ENCODE data around the gene AKT1.
A peak's percentile ranks its signal among the peaks of the same experiment; 100 is the strongest.

AKT1 gene

DNA sequence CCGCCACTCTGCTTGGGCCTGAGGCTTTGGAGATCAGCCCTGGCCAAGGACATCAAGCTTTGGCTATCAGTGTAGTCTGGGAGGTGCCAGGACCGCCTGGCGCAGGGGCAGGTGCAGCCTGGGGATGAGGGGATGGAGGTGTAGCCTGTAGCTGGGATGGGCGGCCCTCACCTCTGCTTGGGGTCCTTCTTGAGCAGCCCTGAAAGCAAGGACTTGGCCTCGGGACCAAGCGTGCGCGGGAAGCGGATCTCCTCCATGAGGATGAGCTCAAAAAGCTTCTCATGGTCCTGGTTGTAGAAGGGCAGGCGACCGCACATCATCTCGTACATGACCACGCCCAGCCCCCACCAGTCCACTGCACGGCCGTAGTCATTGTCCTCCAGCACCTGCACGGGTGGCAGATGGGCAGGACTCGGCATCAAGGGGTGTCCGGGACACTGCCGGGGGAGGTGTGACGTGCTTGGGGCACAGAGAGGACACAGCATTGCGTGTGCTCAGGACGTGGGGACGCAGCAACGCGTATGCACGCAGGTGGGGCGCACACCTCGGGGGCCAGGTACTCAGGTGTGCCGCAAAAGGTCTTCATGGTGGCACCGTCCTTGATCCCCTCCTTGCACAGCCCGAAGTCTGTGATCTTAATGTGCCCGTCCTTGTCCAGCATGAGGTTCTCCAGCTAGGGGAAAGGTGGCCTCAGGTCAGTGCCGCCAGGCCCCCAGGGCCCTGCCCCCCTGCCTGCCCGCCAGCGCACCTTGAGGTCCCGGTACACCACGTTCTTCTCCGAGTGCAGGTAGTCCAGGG lies 22.6 kb downstream of the AKT1 start:
- DNase-seq (ENCODE audit: low read depth) = no peak

DNA sequence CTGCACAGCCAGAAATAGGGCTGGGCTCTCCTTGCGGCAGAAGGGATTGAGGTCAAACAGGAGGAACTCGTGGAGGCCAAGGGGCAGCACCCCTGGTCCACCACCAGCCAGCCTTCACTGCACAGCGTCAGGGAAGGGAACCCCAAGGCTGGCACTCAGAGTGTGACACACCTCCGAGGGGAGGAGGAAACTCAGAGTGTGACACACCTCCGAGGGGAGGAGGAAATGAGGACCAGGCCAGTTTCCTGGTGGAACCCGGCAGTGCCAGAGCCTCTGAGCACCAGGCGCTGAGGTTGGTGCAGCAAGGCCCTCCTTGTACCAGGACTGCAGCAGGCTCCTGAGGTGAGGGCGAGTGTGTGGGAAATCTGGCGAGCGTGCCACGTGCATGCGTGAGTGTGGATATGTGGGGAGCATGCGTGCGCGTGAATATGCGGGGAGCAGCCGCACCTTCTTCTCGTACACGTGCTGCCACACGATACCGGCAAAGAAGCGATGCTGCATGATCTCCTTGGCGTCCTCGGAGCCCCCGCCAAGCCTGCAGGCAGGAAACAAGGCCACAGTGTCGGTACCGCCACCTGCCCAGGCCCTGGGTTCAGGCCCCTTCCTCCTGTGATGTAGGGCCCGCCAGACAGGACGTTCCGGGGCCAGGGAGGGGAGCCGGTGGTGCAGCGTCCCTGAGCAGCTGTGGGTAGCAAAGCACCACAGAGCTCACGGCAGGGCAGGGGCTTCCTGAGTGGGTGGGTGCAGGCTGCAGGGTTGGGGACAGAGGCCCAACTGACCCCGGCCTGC lies 23.4 kb downstream of the AKT1 start:
- DNase-seq (ENCODE audit: low read depth) = no peak

DNA sequence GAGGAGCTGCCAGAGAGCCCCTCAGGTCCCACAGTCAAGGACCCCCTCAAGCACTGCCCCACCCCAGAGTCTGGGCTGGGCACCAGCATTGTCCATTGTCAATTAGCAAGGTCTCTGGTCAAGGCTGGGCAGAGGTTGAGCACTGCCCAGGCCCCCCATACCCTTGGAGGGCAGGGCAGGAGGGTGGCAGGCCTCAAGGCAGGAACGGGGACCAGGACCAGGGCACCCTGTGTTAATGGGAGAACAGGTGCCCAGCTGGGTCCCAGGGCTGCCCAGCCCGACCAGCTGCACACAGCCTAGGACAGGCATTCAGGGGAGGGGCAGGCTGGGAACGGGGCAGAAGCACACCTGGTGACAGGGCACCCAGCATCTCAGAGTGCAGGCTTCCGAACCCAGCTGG lies 24.2 kb downstream of the AKT1 start:
- DNase-seq (ENCODE audit: low read depth) = no peak

DNA sequence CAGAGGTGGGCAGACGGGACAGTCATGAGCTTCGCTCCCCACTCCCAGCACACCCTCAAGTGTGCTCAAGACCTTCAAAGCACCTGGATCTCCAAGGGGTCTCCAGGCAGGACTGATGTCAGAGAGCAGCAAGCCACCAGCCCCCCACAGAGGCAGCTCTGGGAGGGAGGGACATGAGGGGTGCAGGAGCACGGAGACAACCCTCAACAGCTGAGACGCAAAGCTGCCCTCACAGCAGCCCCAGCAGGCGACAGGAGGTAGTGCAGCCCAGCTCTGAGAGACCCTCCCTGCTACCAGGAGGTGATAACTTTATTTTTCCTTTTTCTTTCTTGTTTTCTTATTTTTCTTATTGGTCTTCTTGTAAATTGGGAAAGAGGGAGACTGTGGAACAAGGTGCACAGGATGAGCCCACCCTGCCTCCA lies 24.7 kb downstream of the AKT1 start:
- DNase-seq (ENCODE audit: low read depth) = no peak

DNA sequence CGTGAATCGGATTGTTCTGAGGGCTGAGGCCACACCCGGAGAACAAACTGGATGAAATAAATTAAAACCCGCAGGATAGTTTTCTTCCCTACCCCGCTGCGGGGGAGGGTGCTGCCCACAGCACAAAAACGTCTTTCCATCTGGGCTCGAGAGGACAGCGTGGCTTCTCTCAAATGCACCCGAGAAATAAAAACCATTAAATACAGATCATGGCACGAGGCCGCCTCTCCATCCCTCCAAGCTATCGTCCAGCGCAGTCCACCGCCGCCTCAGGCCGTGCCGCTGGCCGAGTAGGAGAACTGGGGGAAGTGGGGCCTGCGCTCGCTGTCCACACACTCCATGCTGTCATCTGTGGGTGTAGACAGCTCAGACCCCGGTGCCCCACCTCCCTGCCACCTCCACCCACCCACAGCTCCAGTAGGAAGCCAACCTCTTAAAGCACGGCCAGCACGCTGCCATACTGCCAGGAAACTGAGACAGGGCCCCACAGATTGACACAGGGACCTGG lies 25.4 kb downstream of the AKT1 start:
- no peak for DNase-seq (ENCODE audit: low read depth)

DNA sequence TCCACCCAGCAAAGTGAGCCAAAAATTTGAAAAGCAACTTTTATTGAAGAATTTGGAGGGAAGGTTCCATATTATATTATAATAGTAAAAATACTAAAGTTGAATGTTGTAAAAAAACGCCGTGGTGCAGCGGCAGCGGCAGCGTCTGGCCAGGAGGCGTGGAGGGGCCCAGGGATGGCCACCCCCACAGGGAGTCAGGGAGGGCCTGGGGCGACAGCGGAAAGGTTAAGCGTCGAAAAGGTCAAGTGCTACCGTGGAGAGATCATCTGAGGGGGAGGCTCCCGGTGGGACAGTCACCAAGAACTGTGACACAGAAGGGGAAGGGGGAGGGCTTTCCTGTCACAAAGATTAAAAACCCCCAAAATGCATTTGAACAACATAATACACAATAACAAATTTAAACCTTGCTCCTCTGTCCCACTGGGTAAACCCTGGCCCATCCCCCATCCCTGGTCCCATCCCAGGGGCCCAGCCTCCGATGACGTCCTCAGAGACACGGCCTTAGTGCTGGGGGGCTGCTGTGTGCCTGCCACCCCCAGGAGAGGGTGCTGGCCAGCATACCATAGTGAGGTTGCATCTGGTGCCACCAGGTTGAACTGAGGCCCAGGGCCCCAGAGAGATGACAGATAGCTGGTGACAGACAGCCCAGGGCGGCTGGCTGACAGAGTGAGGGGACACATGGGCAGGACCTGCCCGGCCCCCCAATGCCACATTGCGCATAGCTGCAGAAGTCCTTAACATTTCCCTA lies 26.1 kb downstream of the AKT1 start:
- no peak for DNase-seq (ENCODE audit: low read depth)

DNA sequence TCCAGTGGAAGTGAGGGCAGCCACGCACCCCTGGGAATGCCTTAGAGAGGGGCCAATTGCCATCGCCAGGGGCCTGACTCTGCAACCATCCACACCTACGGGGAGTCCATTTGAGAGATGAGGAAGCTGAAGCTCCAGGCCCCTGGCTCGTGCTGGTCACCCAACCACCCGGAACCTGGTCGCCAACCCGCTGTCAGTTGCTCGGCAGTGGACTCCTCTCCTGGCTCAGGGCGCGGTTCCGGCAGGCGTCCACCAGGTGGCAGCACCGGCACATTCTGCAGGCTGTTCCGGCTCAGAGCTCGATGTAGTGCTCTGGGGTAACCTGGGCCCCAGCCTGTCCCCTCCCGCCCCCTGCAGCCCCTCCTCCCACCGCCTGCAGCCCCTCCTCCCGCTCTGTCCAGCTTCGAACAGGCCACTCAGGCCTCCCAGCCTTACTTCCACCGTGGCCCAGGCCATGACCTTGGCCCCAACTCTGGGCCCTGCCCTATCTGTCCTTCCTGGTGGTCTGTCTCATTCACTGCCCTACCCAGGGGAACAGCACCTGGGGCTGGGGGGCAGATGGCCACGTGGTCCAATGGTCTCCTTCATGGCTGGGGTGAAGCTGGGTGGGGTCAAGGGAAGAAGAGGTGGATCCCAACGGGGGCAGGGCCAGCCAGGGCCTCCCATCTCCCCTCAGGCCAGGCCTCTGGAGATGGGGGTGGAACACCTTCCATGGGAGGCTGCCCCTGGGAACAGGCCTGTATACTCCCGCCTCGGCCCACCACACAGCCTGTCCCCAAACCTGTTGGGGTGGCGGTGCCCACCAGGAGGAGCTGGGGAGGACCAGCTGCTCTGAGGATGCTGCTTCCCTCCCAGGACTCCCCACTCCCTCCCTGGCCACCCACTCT lies 26.9 kb downstream of the AKT1 start:
- DNase-seq (ENCODE audit: low read depth) = peak; percentile 93

DNA sequence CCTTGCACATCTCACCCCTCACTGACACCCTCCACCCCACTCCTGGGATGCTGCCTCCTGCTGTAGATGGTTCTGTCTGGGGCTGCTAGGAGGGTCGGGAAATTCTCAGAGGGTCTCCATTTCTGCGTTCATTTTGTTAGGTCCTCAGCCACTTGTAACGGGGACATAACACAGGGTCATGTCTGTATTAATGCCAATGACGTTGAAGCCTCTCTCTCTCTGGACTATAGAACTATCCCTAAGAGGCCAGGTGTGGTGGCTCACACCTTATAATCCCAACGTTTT lies 28.0 kb downstream of the AKT1 start:
- DNase-seq (ENCODE audit: low read depth) = no peak

DNA sequence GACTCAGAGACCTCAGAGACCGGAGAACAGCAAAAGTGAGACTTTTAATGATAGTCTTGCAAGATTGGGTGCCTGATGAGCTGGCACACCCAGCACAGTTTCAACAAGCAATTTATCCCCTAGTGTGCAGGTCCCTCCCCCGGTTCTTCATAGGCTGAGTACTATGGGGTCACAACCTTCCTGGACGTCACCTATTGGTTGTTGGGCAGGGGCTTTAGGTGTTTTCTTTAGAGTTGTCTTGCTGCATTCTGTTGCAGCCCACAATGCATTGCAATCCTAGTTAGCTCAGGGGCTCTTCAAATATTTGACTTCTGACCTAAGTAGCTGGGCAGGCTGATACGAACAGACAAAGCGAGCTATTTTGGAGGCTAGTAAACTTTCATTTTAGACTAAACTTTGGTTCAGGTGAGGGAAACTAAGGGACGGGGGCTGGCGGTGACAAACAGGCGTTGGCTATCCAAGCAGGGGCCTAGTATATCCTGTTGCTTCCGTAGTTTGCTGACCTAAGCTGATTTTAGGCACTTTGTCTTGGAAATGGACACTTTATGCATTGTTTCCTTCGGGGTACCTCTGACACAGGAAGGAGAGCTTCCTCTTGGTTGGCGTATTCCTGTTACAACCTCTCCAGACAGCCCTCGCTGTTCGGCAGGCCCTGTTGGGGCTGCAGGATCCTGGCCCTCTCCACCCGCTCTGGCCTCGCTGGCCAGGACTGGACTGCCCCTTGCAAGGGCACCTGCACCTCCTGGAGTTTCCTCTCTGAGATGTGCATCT lies 28.5 kb downstream of the AKT1 start:
- DNase-seq (ENCODE audit: low read depth) = no peak

DNA sequence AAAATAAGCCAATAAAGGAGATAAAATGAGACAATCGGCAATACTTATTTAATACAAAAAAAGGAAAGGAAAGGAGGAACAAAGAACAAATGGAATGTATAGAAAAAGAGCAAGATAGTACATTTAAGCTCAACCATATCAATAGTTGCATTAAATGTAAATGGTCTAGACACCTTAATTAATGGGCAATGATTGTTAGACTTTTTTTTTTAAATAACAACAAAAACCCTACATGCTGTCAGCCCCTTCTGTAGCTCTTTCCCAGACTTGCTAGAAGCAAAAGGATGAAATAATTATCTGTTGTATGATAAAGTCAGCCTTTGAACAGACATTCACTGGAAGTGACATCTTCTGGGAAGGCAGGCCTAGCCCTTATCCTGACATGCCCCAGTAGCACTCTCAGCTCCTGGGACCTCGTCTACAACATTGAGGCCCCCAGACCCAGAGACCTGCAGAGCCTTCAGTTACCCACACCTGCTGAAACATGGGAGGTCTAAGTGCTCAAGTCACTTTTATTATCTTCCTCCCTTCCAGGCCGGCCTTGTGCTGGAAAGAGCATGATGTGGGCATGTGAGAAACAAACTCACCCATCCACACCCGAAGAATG lies 29.2 kb downstream of the AKT1 start:
- DNase-seq (ENCODE audit: low read depth) = no peak

DNA sequence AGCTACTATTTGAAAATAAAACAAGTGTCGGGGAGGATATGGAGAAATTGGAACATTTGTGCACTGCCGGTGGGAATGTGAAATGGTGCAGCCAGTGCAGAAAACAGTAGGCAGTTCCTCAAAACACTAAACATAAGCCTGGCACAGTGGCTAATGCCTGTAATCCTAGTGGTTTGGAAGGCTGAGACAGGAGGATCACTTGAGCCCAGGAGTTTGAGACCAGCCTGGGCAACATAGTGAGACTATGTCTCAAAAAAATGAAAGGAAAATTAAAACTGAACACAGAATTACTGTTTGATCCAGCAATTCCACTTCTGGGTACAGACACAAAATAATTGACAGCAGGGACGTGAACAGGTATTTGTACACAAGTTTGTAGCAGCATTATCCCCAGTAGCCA lies 30.0 kb downstream of the AKT1 start:
- DNase-seq (ENCODE audit: low read depth) = no peak

DNA sequence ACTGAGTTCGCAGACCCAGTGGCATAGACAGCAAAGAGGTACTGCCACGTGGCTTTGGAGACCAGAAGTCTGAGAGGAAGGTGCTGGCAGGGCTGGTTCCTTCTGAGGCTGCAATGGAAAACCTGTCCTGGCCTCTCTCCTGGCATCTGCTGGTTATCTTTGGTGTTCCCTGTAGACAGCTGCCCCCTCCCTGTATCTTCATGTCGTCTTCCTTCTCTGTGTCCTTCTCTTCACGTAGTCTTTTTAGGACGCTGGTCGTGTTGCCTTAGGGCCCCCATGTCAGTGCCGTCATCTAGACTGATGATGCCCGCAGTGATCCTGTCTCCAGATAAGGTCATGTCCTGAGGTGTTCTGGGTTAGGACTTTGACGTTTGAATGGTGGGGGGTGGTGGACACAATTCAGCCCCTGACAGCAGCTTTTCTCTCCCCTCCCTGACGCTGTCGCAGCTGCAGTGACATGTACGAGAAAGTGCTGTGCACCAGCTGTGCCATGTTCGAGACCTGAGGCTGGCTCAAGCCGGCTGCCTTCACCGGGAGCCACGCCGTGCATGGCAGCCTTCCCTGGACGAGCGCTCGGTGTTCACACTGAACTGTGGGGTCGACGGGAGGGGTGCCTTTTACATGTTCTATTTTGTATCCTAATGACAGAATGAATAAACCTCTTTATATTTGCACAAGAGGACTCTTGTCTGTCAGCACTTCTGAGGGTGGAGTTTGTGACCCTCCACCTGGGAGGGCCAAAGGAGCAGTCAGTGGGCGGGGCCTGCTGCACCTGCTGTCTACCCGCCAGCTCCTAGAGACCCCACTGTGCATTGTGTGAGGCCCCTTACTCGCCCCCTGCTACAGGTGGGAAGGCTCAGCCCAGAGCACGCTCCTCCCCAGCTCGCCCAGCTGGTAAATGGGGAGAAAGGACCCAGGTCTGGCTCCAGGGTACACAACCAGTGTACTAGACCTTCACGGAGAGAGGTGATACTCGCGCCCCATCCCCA lies 36.3 kb downstream of the AKT1 start:
- DNase-seq (ENCODE audit: low read depth) = no peak

DNA sequence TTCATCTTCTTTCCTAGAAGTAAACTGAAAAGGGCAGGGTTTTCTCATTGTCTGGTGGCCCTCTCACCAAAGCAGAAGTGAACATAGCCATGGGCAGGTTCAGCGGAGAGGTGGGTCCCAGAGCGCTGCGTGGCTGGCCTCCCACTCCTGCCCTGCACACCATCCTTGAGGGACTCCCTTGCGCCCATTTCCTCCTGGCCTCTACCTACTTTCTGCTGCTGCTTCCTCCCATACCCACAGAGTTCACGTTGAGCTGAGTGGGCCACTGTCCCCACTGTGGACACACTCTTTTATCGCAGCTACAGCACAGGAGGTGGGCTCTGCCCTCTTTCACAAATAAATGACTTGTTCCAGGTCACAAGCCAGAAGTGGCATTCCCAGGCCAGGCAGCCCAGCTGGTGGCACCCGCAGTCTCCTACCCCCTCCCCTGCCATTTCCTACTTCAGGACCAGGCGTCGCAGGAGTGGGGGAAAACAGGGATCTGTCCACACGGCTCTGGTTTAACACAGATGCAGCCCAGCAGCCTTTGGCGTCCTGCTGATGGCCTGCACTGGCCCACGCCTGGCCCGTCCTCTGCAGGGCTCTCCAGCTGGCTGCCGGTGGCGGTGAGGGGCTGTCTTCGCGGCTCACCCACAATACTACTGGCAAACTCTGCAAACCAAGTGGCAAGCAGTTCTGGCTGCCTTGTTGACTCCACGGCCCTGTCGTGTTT lies 37.7 kb downstream of the AKT1 start:
- DNase-seq (ENCODE audit: low read depth) = no peak

DNA sequence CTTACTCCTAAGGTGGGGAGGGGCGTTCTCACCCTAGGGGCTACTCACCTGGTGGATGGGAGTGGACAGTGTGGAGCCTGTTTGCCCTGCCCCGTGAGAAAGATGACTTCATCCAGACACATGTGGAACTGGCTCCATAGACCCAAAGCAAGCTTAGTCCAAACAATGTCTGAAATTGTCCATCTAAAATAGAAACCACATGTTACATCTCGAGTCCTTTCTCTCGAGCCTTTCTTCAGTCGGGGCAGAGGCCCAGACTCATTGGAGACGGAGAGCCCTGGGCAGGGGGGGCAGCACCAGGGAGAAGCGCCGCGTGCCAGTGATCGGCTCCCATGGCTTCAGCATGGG lies 38.3 kb downstream of the AKT1 start:
- no peak for DNase-seq (ENCODE audit: low read depth)

DNA sequence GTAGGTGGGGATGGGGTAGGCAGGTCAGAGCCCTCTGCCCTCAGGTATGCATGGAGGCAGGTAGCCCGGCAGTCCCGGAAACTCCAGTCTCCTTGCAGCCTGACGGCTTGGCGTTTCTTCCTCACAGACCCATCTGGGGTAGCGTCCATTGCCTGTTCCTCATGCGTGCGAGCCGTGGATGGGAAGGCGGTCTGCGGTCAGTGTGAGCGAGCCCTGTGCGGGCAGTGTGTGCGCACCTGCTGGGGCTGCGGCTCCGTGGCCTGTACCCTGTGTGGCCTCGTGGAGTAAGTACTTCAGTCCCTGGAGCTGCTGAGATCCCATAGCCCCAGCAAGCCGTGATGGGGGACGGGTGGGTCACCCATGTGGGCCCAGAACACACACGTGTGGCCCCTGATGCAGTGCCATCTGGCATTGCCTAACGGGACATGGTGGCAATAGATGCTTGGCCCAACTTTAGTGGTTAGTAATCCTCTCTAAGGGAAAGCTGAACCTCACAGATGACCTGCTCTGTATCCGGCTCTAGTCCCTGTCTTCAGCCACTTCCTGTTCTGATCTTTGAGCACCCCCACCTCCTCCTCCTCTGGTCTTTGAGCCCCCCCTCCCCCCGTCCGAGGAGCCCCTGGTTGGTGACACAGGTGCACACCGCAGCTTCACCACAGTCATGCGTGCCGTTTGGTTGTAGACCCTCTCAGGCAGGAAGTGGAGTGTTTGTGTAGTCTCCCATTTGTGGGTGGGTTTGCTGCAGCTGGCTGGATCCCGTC lies 38.9 kb downstream of the AKT1 start:
- DNase-seq (ENCODE audit: low read depth) = no peak

DNA sequence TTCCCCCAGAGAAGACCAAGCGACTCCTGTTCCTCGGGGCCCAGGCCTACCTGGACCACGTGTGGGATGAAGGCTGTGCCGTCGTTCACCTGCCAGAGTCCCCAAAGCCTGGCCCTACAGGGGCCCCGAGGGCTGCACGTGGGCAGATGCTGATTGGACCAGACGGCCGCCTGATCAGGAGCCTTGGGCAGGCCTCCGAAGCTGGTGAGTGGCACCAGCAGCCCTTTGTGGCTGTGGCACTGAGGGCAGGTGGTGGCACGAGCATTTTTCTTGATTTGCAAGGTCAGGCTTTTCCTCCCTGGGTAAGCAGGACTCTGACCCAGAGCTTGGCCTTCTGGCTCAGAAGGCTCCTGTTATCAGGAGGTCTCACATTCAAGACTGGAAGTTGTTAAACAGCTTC lies 39.9 kb downstream of the AKT1 start:
- DNase-seq (ENCODE audit: low read depth) = no peak

DNA sequence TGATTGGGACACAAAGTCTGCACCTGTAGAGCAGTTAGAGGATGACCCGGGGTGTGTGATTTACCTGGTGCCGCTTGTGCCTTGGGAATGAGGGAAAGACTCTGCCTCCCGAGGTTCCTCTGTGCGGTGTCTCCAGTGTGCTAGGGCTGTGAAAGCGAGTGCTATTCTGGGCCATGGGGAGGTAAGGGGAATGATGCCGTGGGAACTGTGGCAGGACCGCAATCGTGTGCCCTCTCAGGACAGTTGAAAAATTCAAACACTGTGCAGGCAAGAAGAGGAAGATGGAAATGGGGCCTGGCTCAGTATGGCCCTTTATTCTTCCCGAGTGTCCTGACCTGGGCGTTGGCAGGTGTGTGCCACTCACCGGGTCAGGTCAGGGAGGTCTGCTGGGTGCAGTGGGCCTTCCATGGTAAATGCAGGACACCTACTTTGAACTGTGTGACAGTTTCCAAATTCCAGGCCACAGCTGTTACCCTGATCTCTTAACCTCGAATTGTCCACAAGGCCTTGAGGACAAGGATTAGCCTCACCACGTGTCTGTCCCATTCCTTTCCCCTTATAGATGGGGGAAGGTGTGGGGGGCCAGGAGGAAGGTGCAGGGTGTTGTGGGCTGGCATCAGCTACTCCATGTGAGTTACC lies 41.2 kb downstream of the AKT1 start:
- DNase-seq (ENCODE audit: low read depth) = no peak
